Uterus (tissue), 4 donors: ENCODE measurements around the gene SIPA1. TPM values are rescaled to one million over a fixed set of nuclear protein-coding genes. Genes with fewer than 3 reads are reported as not detected.
"Not testable (repeated sequence)": the region's sequence is repeated elsewhere in the genome, so short reads cannot be mapped to it uniquely, and the experiment has no call there.

ENCODE experiments used
- DNase-seq, 2 donors: peaks; one replicate each; pipeline ENCODE4 v3.0.0-alpha.2; 2019 to 2020
- H3K27ac ChIP-seq, 2 donors: fragments of 200-600 bp; sonication (generic); 1 replicate in 1 of 2; 2 replicates in 1 of 2; pipeline ENCODE4 v1.5.1; 2016 to 2018
- H3K27me3 ChIP-seq, 2 donors: fragments of 200-600 bp; sonication (generic); one replicate each; pipeline ENCODE4 v1.5.1; 2018 to 2019; ENCODE audit warnings: control low read depth in 1 of 2
- H3K36me3 ChIP-seq, 2 donors: fragments of 200-600 bp; sonication (generic); one replicate each; pipeline ENCODE4 v1.5.1; 2019; ENCODE audit warnings: control low read depth in 1 of 2
- H3K4me1 ChIP-seq, 2 donors: fragments of 200-600 bp; sonication (generic); one replicate each; pipeline ENCODE4 v1.5.1; 2018 to 2019; ENCODE audit warnings: control low read depth in 1 of 2
- H3K4me3 ChIP-seq, 2 donors: fragments of 200-600 bp; sonication (generic); 1 replicate in 1 of 2; 2 replicates in 1 of 2; pipeline ENCODE4 v1.5.1; 2018 to 2019; ENCODE audit warnings: mild to moderate bottlenecking in 1 of 2
- H3K9me3 ChIP-seq, 2 donors: fragments of 200-600 bp; sonication (generic); one replicate each; pipeline ENCODE4 v1.5.1; 2019; ENCODE audit warnings: control low read depth in 1 of 2
- CTCF ChIP-seq, 4 experiments: fragments of 200-600 bp in 2 of 4; fragments of 450-650 bp in 2 of 4; sonication (generic) in 2 of 4; IDR thresholded peaks; one replicate each; pipeline ENCODE4 v1.5.1; 2016 to 2019; ENCODE audit warnings: antibody characterized with exemption in 4 of 4, mild to moderate bottlenecking in 2 of 4, moderate library complexity in 1 of 4
- POLR2A ChIP-seq, 2 donors: fragments of 450-650 bp; IDR thresholded peaks; one replicate each; pipeline ENCODE4 v1.6.1; 2016; ENCODE audit warnings: antibody characterized with exemption in 2 of 2, mild to moderate bottlenecking in 1 of 2, moderate library complexity in 1 of 2
- intact Hi-C: fragments of 100-400 bp; cut with DNase I; formaldehyde crosslinking; loops from one replicate; pipeline ENCODE4 v1.15.1; 2023; ENCODE audit warnings: low total_unique reads
- total RNA-seq, 4 donors: library from RNA; depleted of rRNA in 3 of 4; stranded (reverse); fragments of >200 nt in 3 of 4; gene quantifications; one replicate each; pipeline versions ENCODE4 v1.1.0 to v1.2.4, GENCODE V29; 2014 to 2023
- donor health status: DM: yes; HTN: yes; CAD: no.

SIPA1 gene
- total RNA-seq, 4 donors from 2014 or later = 11.2 to 60.1 (median 27.0) TPM

- peak in 1 of 2 donors; percentile 15 for DNase-seq
- no peaks in the 10 kb centered on the region for H3K36me3 ChIP-seq
- H3K4me1 ChIP-seq = peaks cover 7 to 11% of the 10 kb centered on the region in 2 donors
- intact Hi-C loops = no loop called here
- peak overlapping the region in 1 of 2 donors; percentile 15 for H3K27ac ChIP-seq
- TF ChIP-seq CTCF (IDR thresholded peaks at IDR 0.05) (no peak), POLR2A (IDR thresholded peaks at IDR 0.05) (no peak)
- H3K27me3 ChIP-seq = no peaks in the 10 kb centered on the region
- H3K4me3 ChIP-seq = no peak overlapping the region
- no peaks in the 10 kb centered on the region for H3K9me3 ChIP-seq
Measured at GRCh38 chr11:65660038-65660437, 22.1 kb downstream of the SIPA1 start.

- H3K27me3 ChIP-seq, H3K4me3 ChIP-seq, intact Hi-C loops, H3K9me3 ChIP-seq, DNase-seq, H3K36me3 ChIP-seq: not testable (repeated sequence)
- peaks cover 7 to 11% of the 10 kb centered on the region in 2 donors for H3K4me1 ChIP-seq
- H3K27ac ChIP-seq = peak overlapping the region in 1 of 2 donors; percentile 100
Measured at GRCh38 chr11:65660908-65661307, 23.0 kb downstream of the SIPA1 start.

DNA sequence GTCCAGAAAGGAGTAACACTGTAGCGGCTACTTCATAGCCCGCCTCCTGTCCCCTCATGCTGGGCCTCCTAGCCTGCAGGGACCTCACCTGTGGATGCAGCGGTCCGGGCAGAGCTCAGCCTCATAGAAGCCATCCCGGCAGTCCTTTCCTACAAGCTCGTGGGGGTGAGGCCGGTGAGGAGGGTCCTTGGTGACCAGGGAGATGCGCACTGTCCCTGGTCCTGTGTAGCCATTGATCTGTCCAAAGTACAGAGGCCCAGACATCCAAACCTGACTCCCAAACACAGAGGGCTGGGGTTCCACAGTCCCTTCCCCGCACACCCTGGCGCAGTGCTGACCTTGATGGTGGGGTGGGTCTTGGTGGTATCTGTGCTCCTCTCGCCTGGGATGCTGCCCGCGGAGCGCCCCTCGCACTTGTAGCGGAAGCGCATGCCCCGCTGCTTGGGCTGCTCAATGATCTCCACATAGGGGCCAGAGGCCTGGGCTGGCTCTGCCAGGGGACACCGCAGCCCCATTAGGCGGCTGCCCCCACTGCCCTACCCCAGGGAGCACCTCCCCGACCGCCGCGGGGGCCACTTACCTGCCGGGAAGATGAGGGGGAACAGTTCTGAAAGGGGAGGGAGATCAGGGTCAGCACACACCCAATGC, 23.8 kb downstream of the SIPA1 start:
- Histone ChIP-seq H3K36me3 (no peaks in the 10 kb centered on the region), H3K9me3 (no peaks in the 10 kb centered on the region), H3K4me3 (peak overlapping the region; percentile 87 to 88), H3K4me1 (peaks cover 7 to 11% of the 10 kb centered on the region in 2 donors), H3K27me3 (no peaks in the 10 kb centered on the region), H3K27ac (peak overlapping the region; percentile 98 to 100)
- TF ChIP-seq POLR2A (IDR thresholded peaks at IDR 0.05) (no peak), CTCF (IDR thresholded peaks at IDR 0.05) (no peak)
- DNase-seq = peak; percentile 27 to 28
- intact Hi-C loops = no loop called here

GRCh38 chr11:65662247-65662798, 24.4 kb downstream of the SIPA1 start:
- DNase-seq = peak in 1 of 2 donors; percentile 56
- peaks cover 7 to 11% of the 10 kb centered on the region in 2 donors for H3K4me1 ChIP-seq
- no peaks in the 10 kb centered on the region for H3K9me3 ChIP-seq
- H3K27me3 ChIP-seq = no peaks in the 10 kb centered on the region
- TF ChIP-seq CTCF (IDR thresholded peaks at IDR 0.05) (no peak), POLR2A (IDR thresholded peaks at IDR 0.05) (no peak)
- no peaks in the 10 kb centered on the region for H3K36me3 ChIP-seq
- H3K27ac ChIP-seq = peak overlapping the region; percentile 98 to 100
- H3K4me3 ChIP-seq = peak overlapping the region; percentile 87 to 88
- intact Hi-C loops = no loop called here

DNA sequence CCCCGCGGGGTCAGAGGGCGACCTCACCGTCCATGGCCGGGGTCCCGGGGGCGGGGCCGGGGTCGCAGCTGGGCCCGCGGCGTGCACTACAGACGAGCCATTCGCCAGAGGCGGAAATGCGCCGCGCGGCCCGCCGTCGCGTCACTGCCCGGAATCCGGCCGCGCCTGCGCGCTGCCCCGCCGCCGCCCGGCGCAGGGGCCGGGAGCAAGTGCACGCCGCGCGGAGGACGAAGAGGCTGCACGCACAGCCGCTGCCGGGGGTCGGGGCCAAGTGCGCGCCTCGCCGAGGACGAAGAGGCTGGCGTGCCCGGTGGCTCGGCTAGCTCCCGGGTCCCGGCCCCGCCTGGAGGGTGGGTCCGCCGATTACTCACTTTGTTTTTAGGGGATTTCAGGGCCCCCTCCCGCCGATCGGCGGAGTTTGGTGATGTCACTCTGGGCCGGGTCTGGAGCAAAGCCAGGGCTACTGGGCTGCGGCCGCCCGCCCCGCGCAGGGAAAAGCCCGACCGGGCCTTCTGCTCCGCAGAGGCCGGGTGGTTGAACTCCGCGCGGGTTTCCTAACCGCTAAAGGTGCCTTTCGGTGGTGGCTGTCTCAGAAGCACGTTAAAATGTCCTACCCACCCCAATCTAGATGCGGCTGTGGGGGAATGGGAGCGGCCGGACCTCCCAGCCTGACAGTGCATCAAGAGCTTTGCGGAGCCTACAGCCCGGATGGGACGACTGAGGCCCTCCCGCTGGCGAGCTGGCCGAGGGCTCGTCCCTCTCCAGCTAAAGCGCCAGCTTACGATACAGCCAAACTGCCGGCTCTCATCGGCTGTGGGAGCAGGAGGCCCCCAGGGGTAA, 25.1 kb downstream of the SIPA1 start, which contains the start of gene RELA:
RELA (minus strand) TSS at position 118 of the 840 bp plus-strand sequence; CDS start at position 34, 84 bp downstream.
- H3K27ac ChIP-seq = peak within 1 kb of the TSS; percentile 98 to 100
- peak in 3 of 4 experiments; percentile 9 to 58 (median 51) for TF ChIP-seq CTCF (IDR thresholded peaks at IDR 0.05)
- peak; percentile 84 to 88 for TF ChIP-seq POLR2A (IDR thresholded peaks at IDR 0.05)
- no peaks in the 10 kb centered on the region for H3K9me3 ChIP-seq
- peak; percentile 97 for DNase-seq
- peaks cover 7 to 11% of the 10 kb centered on the region in 2 donors for H3K4me1 ChIP-seq
- H3K4me3 ChIP-seq = peak within 1 kb of the TSS; percentile 87 to 88
- no peaks in the 10 kb centered on the region for H3K36me3 ChIP-seq
- no peaks in the 10 kb centered on the region for H3K27me3 ChIP-seq
- intact Hi-C loops = no loop called here
